Esophagus squamous epithelium (tissue), 5 donors: ENCODE data around the gene KLHL17. TPM values are rescaled to one million over a fixed set of nuclear protein-coding genes. Genes with fewer than 3 reads are reported as not detected.
A peak's percentile ranks its signal among the peaks of the same experiment; 100 is the strongest.

ENCODE experiments used
- DNase-seq: peaks from one replicate; lab custom pipeline; 2025; lab: John Stamatoyannopoulos, UW
- H3K27ac ChIP-seq, 4 donors: fragments of 200-600 bp; sonication (generic); one replicate each; pipeline ENCODE4 v1.5.1; 2016 to 2019; ENCODE audit warnings: mild to moderate bottlenecking in 1 of 4
- H3K27me3 ChIP-seq, 4 donors: fragments of 200-600 bp; sonication (generic); 1 replicate in 3 of 4; 2 replicates in 1 of 4; pipeline versions ENCODE4 v1.5.1 to v1.6.0; 2017 to 2021; ENCODE audit warnings: antibody characterized with exemption in 1 of 4
- H3K36me3 ChIP-seq, 3 donors: fragments of 200-600 bp; sonication (generic); one replicate each; pipeline ENCODE4 v1.5.1; 2016 to 2019
- H3K4me1 ChIP-seq, 3 donors: fragments of 200-600 bp; sonication (generic); one replicate each; pipeline ENCODE4 v1.5.1; 2017 to 2019
- H3K4me3 ChIP-seq, 4 donors: fragments of 200-600 bp; sonication (generic); 1 replicate in 3 of 4; 2 replicates in 1 of 4; pipeline ENCODE4 v1.5.1; 2016 to 2019; ENCODE audit warnings: mild to moderate bottlenecking in 2 of 4, moderate library complexity in 1 of 4
- H3K9me3 ChIP-seq, 3 donors: fragments of 200-600 bp; sonication (generic); one replicate each; pipeline ENCODE4 v1.5.1; 2016 to 2019
- CTCF ChIP-seq, 6 experiments: fragments of 450-650 bp in 4 of 6; fragments of 200-600 bp in 2 of 6; sonication (generic) in 2 of 6; IDR thresholded peaks; one replicate each; pipeline ENCODE4 v1.5.1; 2016 to 2019; ENCODE audit warnings: antibody characterized with exemption in 6 of 6, mild to moderate bottlenecking in 4 of 6, moderate library complexity in 4 of 6
- POLR2A ChIP-seq, 4 donors: fragments of 450-650 bp; IDR thresholded peaks; one replicate each; pipeline ENCODE4 v1.6.1; 2017; ENCODE audit warnings: antibody characterized with exemption in 4 of 4, mild to moderate bottlenecking in 4 of 4, moderate library complexity in 3 of 4
- WGBS, 2 donors: methylation state at CpG; one replicate each; pipeline ENCODE4 v1.1.5; 2018; 5-methylcytosine and 5-hydroxymethylcytosine counted together
- intact Hi-C: fragments of 100-400 bp; cut with DNase I; formaldehyde crosslinking; loops from one replicate; pipeline ENCODE4 v1.15.0; 2022
- total RNA-seq, 4 donors: library from RNA; depleted of rRNA; stranded (reverse); fragments of >200 nt; gene quantifications; one replicate each; pipeline ENCODE4 v1.1.0, GENCODE V29; 2016
- donor health status: DM: yes; HTN: yes; CAD: no.

Gene KLHL17
- total RNA-seq, 4 donors from 2014 or later = 8.7 to 13.8 (median 10.3) TPM

GRCh38 chr1:963301-963651 lies 2.9 kb downstream of the KLHL17 start:
- no CpG with 5 or more reads among the region's 16 CpGs for WGBS, 2 donors
- DNase-seq = no peak
- Histone ChIP-seq H3K27me3 (peaks cover 0 to 19% (median 0%) of the 10 kb centered on the region in 4 donors), H3K27ac (no peak overlapping the region), H3K36me3 (peaks cover 0 to 34% (median 10%) of the 10 kb centered on the region in 3 donors), H3K9me3 (no peaks in the 10 kb centered on the region), H3K4me3 (no peak overlapping the region), H3K4me1 (peaks cover 35 to 73% (median 40%) of the 10 kb centered on the region in 3 donors)
- TF ChIP-seq POLR2A (IDR thresholded peaks at IDR 0.05) (no peak), CTCF (IDR thresholded peaks at IDR 0.05) (no peak)
- intact Hi-C loops = no loop called here

GRCh38 chr1:963746-964525 lies 3.6 kb downstream of the KLHL17 start:
- Histone ChIP-seq H3K27me3 (peaks cover 0 to 25% (median 0%) of the 10 kb centered on the region in 4 donors), H3K4me3 (no peak overlapping the region), H3K9me3 (no peaks in the 10 kb centered on the region), H3K4me1 (peaks cover 32 to 75% (median 40%) of the 10 kb centered on the region in 3 donors), H3K27ac (no peak overlapping the region), H3K36me3 (peaks cover 0 to 34% (median 10%) of the 10 kb centered on the region in 3 donors)
- TF ChIP-seq CTCF (IDR thresholded peaks at IDR 0.05) (no peak), POLR2A (IDR thresholded peaks at IDR 0.05) (no peak)
- no peak for DNase-seq
- intact Hi-C loops = no loop called here
- WGBS, 2 donors = 86 to 90% methylated on average over 9 of the region's 47 CpGs

GRCh38 chr1:964691-965525 lies 4.5 kb downstream of the KLHL17 start:
- H3K27ac ChIP-seq = peak overlapping the region in 2 of 4 donors; percentile 98
- intact Hi-C loops = no loop called here
- DNase-seq = no peak

GRCh38 chr1:965526-966134 lies 5.2 kb downstream of the KLHL17 start:
- H3K4me1 ChIP-seq = peaks cover 23 to 80% (median 34%) of the 10 kb centered on the region in 3 donors
- WGBS, 2 donors = 77 to 87% methylated on average over 4 to 16 of the region's 26 CpGs
- TF ChIP-seq CTCF (IDR thresholded peaks at IDR 0.05) (no peak), POLR2A (IDR thresholded peaks at IDR 0.05) (no peak)
- H3K9me3 ChIP-seq = no peaks in the 10 kb centered on the region
- DNase-seq = no peak
- peaks cover 0 to 34% (median 10%) of the 10 kb centered on the region in 3 donors for H3K36me3 ChIP-seq
- peaks cover 0 to 26% (median under 1%) of the 10 kb centered on the region in 4 donors for H3K27me3 ChIP-seq
- intact Hi-C loops = no loop called here
- peak overlapping the region; percentile 72 to 83 (median 74) for H3K4me3 ChIP-seq
- peak overlapping the region; percentile 91 to 99 (median 98) for H3K27ac ChIP-seq

More at GRCh38 chr1:964691-965525, 4.5 kb downstream of the KLHL17 start:
- Histone ChIP-seq H3K4me3 (no peak overlapping the region), H3K4me1 (peaks cover 27 to 78% (median 33%) of the 10 kb centered on the region in 3 donors), H3K9me3 (no peaks in the 10 kb centered on the region), H3K36me3 (peaks cover 0 to 34% (median 10%) of the 10 kb centered on the region in 3 donors), H3K27me3 (peaks cover 0 to 19% (median 0%) of the 10 kb centered on the region in 4 donors)
- WGBS, 2 donors = 87 to 90% methylated on average over 17 of the region's 51 CpGs
- TF ChIP-seq POLR2A (IDR thresholded peaks at IDR 0.05) = no peak
- no peak for TF ChIP-seq CTCF (IDR thresholded peaks at IDR 0.05)
